Body of pancreas (tissue), 4 donors: ENCODE data around the gene B3GNT9.

ENCODE experiments used
- POLR2A ChIP-seq, 3 donors: fragments of 450-650 bp; IDR thresholded peaks; one replicate each; pipeline ENCODE4 v1.6.1; 2016; ENCODE audit warnings: antibody characterized with exemption in 3 of 3, mild to moderate bottlenecking in 2 of 3
- TF ChIP-seq, protein P1 (sequence below), 7 experiments: fragments of 450-650 bp in 4 of 7; fragments of 200-600 bp in 3 of 7; sonication (generic) in 3 of 7; IDR thresholded peaks; one replicate each; pipeline ENCODE4 v1.5.1; 2016 to 2019; ENCODE audit warnings: antibody characterized with exemption in 7 of 7

- TF ChIP-seq, protein P1, sequence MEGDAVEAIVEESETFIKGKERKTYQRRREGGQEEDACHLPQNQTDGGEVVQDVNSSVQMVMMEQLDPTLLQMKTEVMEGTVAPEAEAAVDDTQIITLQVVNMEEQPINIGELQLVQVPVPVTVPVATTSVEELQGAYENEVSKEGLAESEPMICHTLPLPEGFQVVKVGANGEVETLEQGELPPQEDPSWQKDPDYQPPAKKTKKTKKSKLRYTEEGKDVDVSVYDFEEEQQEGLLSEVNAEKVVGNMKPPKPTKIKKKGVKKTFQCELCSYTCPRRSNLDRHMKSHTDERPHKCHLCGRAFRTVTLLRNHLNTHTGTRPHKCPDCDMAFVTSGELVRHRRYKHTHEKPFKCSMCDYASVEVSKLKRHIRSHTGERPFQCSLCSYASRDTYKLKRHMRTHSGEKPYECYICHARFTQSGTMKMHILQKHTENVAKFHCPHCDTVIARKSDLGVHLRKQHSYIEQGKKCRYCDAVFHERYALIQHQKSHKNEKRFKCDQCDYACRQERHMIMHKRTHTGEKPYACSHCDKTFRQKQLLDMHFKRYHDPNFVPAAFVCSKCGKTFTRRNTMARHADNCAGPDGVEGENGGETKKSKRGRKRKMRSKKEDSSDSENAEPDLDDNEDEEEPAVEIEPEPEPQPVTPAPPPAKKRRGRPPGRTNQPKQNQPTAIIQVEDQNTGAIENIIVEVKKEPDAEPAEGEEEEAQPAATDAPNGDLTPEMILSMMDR (IDR thresholded peaks at IDR 0.05) = no peak
- no peak for TF ChIP-seq POLR2A (IDR thresholded peaks at IDR 0.05)
Observed at GRCh38 chr16:67192781-67193361, 42.1 kb upstream of the B3GNT9 start.
